ENCODE results near the gene CD79A. TPM values are rescaled to one million over a fixed set of nuclear protein-coding genes. Genes with fewer than 3 reads are reported as not detected.

Gene CD79A
- total RNA-seq, 4 donors from 2014 or later = 0.29 to 0.62 TPM; not detected in 2

GRCh38 chr19:41862445-41862986, 14.6 kb upstream of the CD79A start:
- no peak for DNase-seq
- no peaks in the 10 kb centered on the region for H3K9me3 ChIP-seq
- no peaks in the 10 kb centered on the region for H3K27me3 ChIP-seq
- H3K4me3 ChIP-seq = no peak overlapping the region
- H3K27ac ChIP-seq = no peak overlapping the region
- no peaks in the 10 kb centered on the region for H3K36me3 ChIP-seq
- TF ChIP-seq POLR2A (IDR thresholded peaks at IDR 0.05) = no peak
- no peak for TF ChIP-seq CTCF (IDR thresholded peaks at IDR 0.05)
- H3K4me1 ChIP-seq = peaks cover 6 to 27% of the 10 kb centered on the region in 2 donors
- intact Hi-C loops (cut with DNase I; ENCODE audit: low total_unique reads) = no loop called here

- peaks cover 6 to 27% of the 10 kb centered on the region in 2 donors for H3K4me1 ChIP-seq
- intact Hi-C loops (cut with DNase I; ENCODE audit: low total_unique reads) = no loop called here
- no peak overlapping the region for H3K4me3 ChIP-seq
- no peak overlapping the region for H3K27ac ChIP-seq
- no peaks in the 10 kb centered on the region for H3K36me3 ChIP-seq
- TF ChIP-seq POLR2A (IDR thresholded peaks at IDR 0.05) (no peak), CTCF (IDR thresholded peaks at IDR 0.05) (no peak)
- H3K9me3 ChIP-seq = no peaks in the 10 kb centered on the region
- DNase-seq = no peak
- no peaks in the 10 kb centered on the region for H3K27me3 ChIP-seq
These were observed 13.7 kb upstream of the CD79A start for GRCh38 chr19:41863209-41863931.

GRCh38 chr19:41864374-41864773, 12.7 kb upstream of the CD79A start:
- Histone ChIP-seq H3K27ac (no peak overlapping the region), H3K27me3 (no peaks in the 10 kb centered on the region), H3K4me3 (no peak overlapping the region), H3K4me1 (peaks cover 6 to 27% of the 10 kb centered on the region in 2 donors), H3K36me3 (no peaks in the 10 kb centered on the region), H3K9me3 (no peaks in the 10 kb centered on the region)
- no peak for DNase-seq
- TF ChIP-seq CTCF (IDR thresholded peaks at IDR 0.05) (no peak), POLR2A (IDR thresholded peaks at IDR 0.05) (no peak)
- intact Hi-C loops (cut with DNase I; ENCODE audit: low total_unique reads) = no loop called here

GRCh38 chr19:41866284-41866683, 10.8 kb upstream of the CD79A start:
- H3K4me1 ChIP-seq = peaks cover under 1 to 23% of the 10 kb centered on the region in 2 donors
- H3K9me3 ChIP-seq = no peaks in the 10 kb centered on the region
- no peak for DNase-seq
- TF ChIP-seq CTCF (IDR thresholded peaks at IDR 0.05) (no peak), POLR2A (IDR thresholded peaks at IDR 0.05) (no peak)
- no peak overlapping the region for H3K4me3 ChIP-seq
- no peaks in the 10 kb centered on the region for H3K27me3 ChIP-seq
- intact Hi-C loops (cut with DNase I; ENCODE audit: low total_unique reads) = no loop called here
- H3K36me3 ChIP-seq = no peaks in the 10 kb centered on the region
- H3K27ac ChIP-seq = no peak overlapping the region

- H3K36me3 ChIP-seq = no peaks in the 10 kb centered on the region
These were observed 8.7 kb upstream of the CD79A start for GRCh38 chr19:41868120-41868988.

More at GRCh38 chr19:41868120-41868988, 8.7 kb upstream of the CD79A start:
- no peaks in the 10 kb centered on the region for H3K9me3 ChIP-seq
- intact Hi-C loops (cut with DNase I; ENCODE audit: low total_unique reads) = no loop called here
- no peak for TF ChIP-seq POLR2A (IDR thresholded peaks at IDR 0.05)
- no peak for TF ChIP-seq CTCF (IDR thresholded peaks at IDR 0.05)
- DNase-seq = no peak
- peaks cover 0 to 4% of the 10 kb centered on the region in 2 donors for H3K4me1 ChIP-seq
- H3K4me3 ChIP-seq = no peak overlapping the region
- no peaks in the 10 kb centered on the region for H3K27me3 ChIP-seq
- H3K27ac ChIP-seq = no peak overlapping the region
